Fibroblast of peridontal ligament (primary cell): Measurements from ENCODE around the gene JMJD4.
A peak's percentile ranks its signal among the peaks of the same experiment; 100 is the strongest.

Source experiments
- DNase-seq: peaks from one replicate; pipeline ENCODE4 v3.0.0-alpha.2; 2010; ENCODE audit errors: extremely low read depth

The JMJD4 gene

DNA sequence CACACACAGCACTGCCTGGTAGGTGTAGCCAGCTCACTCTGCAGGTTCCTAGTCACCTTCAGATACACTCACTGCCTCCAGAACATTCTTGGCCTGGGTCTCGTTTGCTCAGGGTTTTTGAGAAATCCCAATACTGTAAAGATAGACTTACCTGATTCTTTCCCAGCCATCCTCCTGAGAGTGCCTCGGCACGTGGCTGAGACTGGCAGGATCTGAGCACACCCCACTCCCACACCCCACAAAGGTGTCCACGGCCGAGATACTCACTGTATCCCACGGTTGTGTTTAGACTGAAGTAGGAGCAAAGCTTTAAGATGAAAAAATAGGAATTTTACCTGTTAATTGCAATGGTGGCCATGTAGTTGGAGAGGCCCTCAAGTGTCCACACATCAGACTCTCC is 33.5 kb upstream of the JMJD4 start:
- no peak for DNase-seq

- no peak for DNase-seq
These were observed 33.0 kb upstream of the JMJD4 start for GRCh38 chr1:227768125-227768439.

- DNase-seq: no peak
These were observed 32.5 kb upstream of the JMJD4 start for GRCh38 chr1:227767401-227768124.

GRCh38 chr1:227766653-227767277 is 31.7 kb upstream of the JMJD4 start:
- DNase-seq: no peak

DNA sequence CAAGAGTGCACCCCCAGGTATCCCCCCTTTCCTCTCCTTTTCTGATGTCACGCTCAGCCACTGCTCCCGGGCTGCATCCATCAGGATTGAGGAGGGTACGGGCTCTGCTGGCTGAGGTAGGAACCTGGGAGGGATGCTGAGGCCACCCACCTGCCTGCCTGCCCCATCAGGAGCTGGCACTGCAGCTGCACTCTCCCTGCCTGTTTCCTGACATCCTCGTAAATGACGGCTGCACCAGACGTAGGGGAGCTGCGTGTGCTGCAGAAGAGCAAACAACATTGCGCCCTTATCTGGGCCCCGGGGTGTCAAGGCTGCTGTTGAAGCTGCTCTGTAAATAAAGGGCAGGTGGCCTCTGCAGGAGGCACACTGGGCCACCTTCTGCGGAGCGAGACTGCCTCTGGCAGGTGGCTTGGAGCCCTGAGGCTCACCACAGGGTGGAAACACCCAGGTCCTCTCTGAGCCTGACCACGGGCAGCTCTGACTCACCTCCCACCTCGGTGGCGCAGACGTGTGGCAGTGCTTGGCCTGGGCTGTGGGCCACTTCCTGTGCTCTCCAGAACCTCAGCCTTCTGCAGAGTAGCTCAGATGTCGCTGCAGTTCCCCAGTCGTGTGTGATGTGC is 31.0 kb upstream of the JMJD4 start:
- DNase-seq: no peak

DNA sequence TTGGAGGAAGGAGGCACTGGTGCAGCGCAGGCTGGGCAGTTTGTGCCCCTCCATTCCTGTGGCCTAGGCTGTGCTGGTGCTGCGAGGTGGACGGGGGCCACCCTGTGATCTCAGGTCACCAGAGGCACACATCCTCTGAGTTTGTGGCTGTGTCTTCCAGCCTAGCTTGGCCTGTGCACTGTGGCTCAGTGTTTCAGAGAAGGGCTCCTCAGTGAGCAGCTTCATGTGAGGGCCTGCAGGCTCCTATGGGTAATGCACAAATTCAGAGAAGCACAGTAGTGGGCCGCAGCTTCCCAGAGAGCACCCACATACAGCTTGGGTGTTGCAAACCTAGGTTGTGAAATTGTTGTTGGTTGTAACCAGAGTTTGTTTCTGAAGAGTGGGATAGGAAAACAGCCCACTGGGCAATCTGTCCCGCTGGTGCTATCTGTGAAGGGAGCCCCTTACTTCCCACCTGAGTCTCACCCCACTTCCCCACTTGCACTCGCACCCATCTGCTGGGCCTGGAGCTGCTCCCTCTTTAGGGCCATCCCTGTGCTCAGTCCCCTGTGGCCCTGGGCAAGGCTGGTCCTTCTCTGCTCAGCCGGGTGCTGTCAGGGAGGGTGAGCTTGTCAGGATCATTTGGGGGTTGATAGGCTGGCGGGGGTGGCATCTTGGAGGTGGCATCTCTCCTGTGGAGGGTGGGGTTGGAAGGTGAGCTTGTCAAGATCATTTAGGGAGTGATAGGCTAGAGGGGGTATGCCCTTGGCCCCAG is 30.3 kb upstream of the JMJD4 start:
- DNase-seq: no peak

DNA sequence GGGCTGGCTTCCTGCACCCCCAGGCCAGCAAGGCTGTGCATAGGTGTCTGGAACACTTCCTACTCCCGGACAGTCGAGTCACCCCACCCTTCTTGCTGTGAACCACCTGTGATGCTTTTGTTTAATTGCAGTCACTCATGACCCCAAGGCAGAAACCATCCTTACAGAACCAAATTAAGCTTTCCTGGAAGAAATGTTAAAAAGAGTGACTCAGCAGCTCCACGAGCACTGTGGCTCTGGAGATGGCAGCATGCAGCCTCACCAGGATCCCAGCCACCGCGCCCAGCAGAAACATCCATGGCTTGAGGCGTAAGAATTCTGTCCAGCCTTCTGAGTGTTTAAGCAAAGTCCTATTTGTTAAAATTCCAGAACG is 28.9 kb upstream of the JMJD4 start:
- DNase-seq: peak; percentile 35

DNA sequence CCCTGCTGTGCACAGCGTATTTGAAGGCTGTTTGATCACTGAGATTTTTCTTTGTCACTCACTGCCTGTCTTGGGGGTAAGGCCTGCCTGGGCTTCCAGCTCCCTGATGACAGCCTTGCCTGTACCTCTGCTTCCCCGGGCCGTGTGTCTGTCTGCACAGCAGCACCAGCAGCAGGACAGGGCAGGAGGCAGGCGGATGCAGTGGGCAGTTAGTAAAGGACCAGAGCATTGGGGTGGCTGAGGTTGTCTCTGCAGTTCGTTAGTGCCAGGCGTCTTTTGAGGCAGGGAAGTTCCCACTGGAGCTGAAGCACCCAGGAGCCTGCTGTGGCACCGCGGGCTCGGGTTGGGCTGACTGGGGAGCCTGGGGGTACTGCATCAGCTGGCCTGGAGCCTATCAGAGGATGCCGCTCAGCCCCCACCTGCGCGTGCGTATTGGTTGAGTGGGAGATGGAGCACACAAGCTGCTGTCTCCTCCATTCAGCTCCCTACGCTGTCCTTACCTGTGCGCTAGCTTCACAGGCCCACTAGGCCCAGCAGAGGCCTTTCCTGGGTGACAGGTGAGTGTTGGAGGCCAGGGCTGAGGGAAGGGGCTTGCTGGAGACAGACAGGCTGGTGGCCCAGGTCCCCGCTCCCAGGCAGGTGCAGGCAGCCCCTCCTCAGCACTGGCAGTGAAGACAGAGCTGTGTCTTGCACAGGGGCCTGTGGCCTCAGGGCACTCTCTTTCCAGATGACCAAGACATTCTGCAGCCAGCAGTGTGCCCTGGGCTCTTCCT is 28.3 kb upstream of the JMJD4 start:
- no peak for DNase-seq

- DNase-seq: peak; percentile 71
These were observed 27.3 kb upstream of the JMJD4 start for GRCh38 chr1:227762231-227762911.

- DNase-seq: no peak
These were observed 26.6 kb upstream of the JMJD4 start for GRCh38 chr1:227761621-227762230.

DNA sequence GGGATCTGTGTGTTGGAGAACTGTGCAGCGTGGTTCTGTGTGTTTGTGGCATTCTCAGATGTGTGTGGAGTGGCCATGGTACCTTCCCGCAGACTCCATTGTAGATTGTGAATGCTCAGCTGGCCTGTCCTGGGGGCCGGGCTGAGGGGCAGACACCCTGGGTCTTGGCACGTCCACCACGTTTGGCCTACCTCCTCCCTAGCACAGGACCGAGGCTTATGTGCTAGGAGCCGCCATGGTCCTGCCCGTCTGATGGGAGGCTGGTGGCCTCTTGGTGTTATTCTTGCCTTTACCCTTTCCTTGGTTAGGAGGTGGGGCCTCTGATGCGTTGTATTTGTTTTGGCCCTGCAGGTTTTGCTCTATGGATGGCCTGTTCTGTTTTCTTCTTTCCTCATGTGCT is 25.3 kb upstream of the JMJD4 start:
- DNase-seq: no peak

- peak; percentile 97 for DNase-seq
These were observed 24.5 kb upstream of the JMJD4 start for GRCh38 chr1:227759341-227760300.

DNA sequence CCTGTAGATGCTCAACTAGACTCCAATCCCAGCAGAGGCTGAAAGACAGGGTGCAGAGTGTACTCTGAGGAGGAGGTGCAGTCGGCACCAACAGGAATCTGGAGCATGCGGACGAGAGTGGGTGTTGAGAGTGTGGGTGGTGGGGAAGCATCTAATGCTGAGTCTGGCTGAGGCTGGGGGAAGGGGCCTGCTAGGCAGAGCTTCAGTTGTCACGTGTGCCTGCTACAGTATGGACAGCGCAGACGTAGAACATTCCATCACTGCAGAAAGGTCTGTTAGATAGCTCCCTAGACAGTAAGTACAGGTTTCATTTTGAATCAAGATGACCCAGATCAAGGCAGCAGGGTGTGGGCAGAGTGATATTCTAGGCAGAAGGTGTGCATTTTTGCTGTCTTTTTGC is 23.3 kb upstream of the JMJD4 start:
- no peak for DNase-seq

DNA sequence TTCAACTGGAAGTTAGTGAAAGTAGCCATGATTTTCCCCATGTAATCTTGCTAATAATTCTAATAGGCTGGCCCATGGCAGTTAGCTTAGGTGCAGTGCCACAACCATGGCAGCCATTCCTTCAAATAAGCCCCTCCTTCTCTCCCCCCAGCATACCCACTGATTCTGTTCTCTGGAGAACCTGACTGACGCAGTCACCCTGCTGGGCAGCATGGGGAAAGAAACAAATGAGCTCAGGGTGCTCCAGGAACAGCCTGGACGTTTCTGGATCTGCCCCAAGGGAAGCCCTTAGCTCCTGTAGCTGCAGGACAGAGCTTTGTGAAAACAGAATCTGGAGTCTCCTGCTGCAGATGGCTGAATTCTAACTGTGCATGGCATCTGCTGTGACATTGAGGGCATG is 22.7 kb upstream of the JMJD4 start:
- DNase-seq: no peak

- DNase-seq: peak; percentile 17
These were observed 21.3 kb upstream of the JMJD4 start for GRCh38 chr1:227756172-227756959.

- DNase-seq: no peak
These were observed 19.9 kb upstream of the JMJD4 start for GRCh38 chr1:227754958-227755357.

- DNase-seq: peak; percentile 69
These were observed 19.1 kb upstream of the JMJD4 start for GRCh38 chr1:227753999-227754711.
